ENCODE measurements around the gene FAM180B. TPM values are rescaled to one million over a fixed set of nuclear protein-coding genes. Genes with fewer than 3 reads are reported as not detected.

The FAM180B gene
- polyA plus RNA-seq, 1 donor from 2014 or later, result not detected

GRCh38 chr11:47571357-47571729, 15.1 kb upstream of the FAM180B start:
- Histone ChIP-seq H2AFZ (ENCODE audit: low read depth, low read length) (no peak overlapping the region), H3K4me3 (ENCODE audit: low read length) (no peak overlapping the region), H4K20me1 (ENCODE audit: insufficient read depth) (no peaks in the 10 kb centered on the region), H3F3A (ENCODE audit: insufficient read depth, low read length, poor library complexity, severe bottlenecking) (no peaks in the 10 kb centered on the region), H3K36me3 (ENCODE audit: insufficient read depth, low read length) (no peaks in the 10 kb centered on the region), H3K9me3 (ENCODE audit: low read length) (no peaks in the 10 kb centered on the region), H3K27me3 (ENCODE audit: insufficient read depth, low read depth, low read length) (no peaks in the 10 kb centered on the region), H3K9ac (ENCODE audit: low read length) (no peak overlapping the region), H3K79me2 (replicated peaks; ENCODE audit: insufficient read depth, low read length) (peaks cover 6% of the 10 kb centered on the region), H3K27ac (ENCODE audit: low read length) (no peak overlapping the region), H3K4me2 (ENCODE audit: low read length) (no peak overlapping the region), H3K9me2 (ENCODE audit: insufficient read depth, low read length) (no peaks in the 10 kb centered on the region)
- TF ChIP-seq REST (IDR thresholded peaks at IDR 0.05; ENCODE audit: borderline replicate concordance) (no peak), POLR2AphosphoS5 (IDR thresholded peaks at IDR 0.05) (no peak), RAD21 (conservative IDR thresholded peaks at IDR 0.05) (no peak), TAF1 (IDR thresholded peaks at IDR 0.05; ENCODE audit: low read depth) (no peak), EP300 (conservative IDR thresholded peaks at IDR 0.05; ENCODE audit: poor library complexity, severe bottlenecking) (no peak), EZH2 (IDR thresholded peaks at IDR 0.05; ENCODE audit: borderline replicate concordance, insufficient read depth, low read length, poor library complexity, severe bottlenecking) (no peak), MXI1 (conservative IDR thresholded peaks at IDR 0.05; ENCODE audit: poor library complexity, severe bottlenecking) (no peak), SMC3 (conservative IDR thresholded peaks at IDR 0.05; ENCODE audit: poor library complexity) (no peak), CTCF (IDR thresholded peaks at IDR 0.05; ENCODE audit: poor library complexity, severe bottlenecking) (no peak)

GRCh38 chr11:47571895-47572294, 14.6 kb upstream of the FAM180B start:
- Histone ChIP-seq H3K36me3 (ENCODE audit: insufficient read depth, low read length) (no peaks in the 10 kb centered on the region), H3K4me2 (ENCODE audit: low read length) (no peak overlapping the region), H3F3A (ENCODE audit: insufficient read depth, low read length, poor library complexity, severe bottlenecking) (no peaks in the 10 kb centered on the region), H3K9me3 (ENCODE audit: low read length) (no peaks in the 10 kb centered on the region), H3K9me2 (ENCODE audit: insufficient read depth, low read length) (no peaks in the 10 kb centered on the region), H3K27me3 (ENCODE audit: insufficient read depth, low read depth, low read length) (no peaks in the 10 kb centered on the region), H3K9ac (ENCODE audit: low read length) (no peak overlapping the region), H4K20me1 (ENCODE audit: insufficient read depth) (no peaks in the 10 kb centered on the region), H3K4me3 (ENCODE audit: low read length) (no peak overlapping the region), H3K27ac (ENCODE audit: low read length) (no peak overlapping the region), H3K79me2 (replicated peaks; ENCODE audit: insufficient read depth, low read length) (peaks cover 11% of the 10 kb centered on the region), H2AFZ (ENCODE audit: low read depth, low read length) (no peak overlapping the region)
- TF ChIP-seq MXI1 (conservative IDR thresholded peaks at IDR 0.05; ENCODE audit: poor library complexity, severe bottlenecking), result no peak
- no peak for TF ChIP-seq TAF1 (IDR thresholded peaks at IDR 0.05; ENCODE audit: low read depth)
- no peak for TF ChIP-seq EP300 (conservative IDR thresholded peaks at IDR 0.05; ENCODE audit: poor library complexity, severe bottlenecking)
- TF ChIP-seq CTCF (IDR thresholded peaks at IDR 0.05; ENCODE audit: poor library complexity, severe bottlenecking), result no peak
- no peak for TF ChIP-seq POLR2AphosphoS5 (IDR thresholded peaks at IDR 0.05)
- TF ChIP-seq REST (IDR thresholded peaks at IDR 0.05; ENCODE audit: borderline replicate concordance), result no peak
- TF ChIP-seq SMC3 (conservative IDR thresholded peaks at IDR 0.05; ENCODE audit: poor library complexity), result no peak
